Endothelial cell of umbilical vein (primary cell): ENCODE results near the gene KANK3.

Source experiments
- CTCF ChIP-seq, 2 donors: IDR thresholded peaks; 1 replicate in 1 of 2; 2 replicates in 1 of 2; pipeline ENCODE4 v1.5.1; 2011; ENCODE audit warnings: low read length in 2 of 2, mild to moderate bottlenecking in 2 of 2, moderate library complexity in 2 of 2, control low read depth in 1 of 2, inconsistent platforms in 1 of 2, low read depth in 1 of 2; ENCODE audit not compliant: insufficient read depth in 1 of 2; ENCODE audit errors: extremely low read depth in 1 of 2
- EZH2 ChIP-seq: IDR thresholded peaks from 2 replicates; pipeline ENCODE4 v1.6.1; 2012; ENCODE audit warnings: borderline replicate concordance, low read depth, mild to moderate bottlenecking, moderate library complexity, low read length, inconsistent platforms; ENCODE audit not compliant: severe bottlenecking
- GATA2 ChIP-seq: IDR thresholded peaks from 2 replicates; pipeline ENCODE4 v1.7.0; 2011; ENCODE audit warnings: low read depth, mild to moderate bottlenecking, moderate library complexity, mixed read lengths, low read length; ENCODE audit not compliant: insufficient read length, insufficient read depth
- MAX ChIP-seq: IDR thresholded peaks from 2 replicates; pipeline ENCODE4 v1.6.1; 2011; ENCODE audit not compliant: insufficient read depth, insufficient read length
- POLR2A ChIP-seq: IDR thresholded peaks from 2 replicates; pipeline ENCODE4 v1.6.1; 2012; ENCODE audit warnings: low read depth, mild to moderate bottlenecking, control low read depth, low read length
- POLR2AphosphoS5 ChIP-seq: IDR thresholded peaks from 2 replicates; pipeline ENCODE4 v1.6.1; 2012; ENCODE audit warnings: low read depth, mild to moderate bottlenecking, control low read depth, low read length, moderate library complexity; ENCODE audit not compliant: insufficient read depth

GRCh38 chr19:8363803-8364771 is 21.0 kb upstream of the KANK3 start, which contains the start of gene ANGPTL4:
- TF ChIP-seq POLR2A (peak; percentile 97), CTCF (IDR thresholded peaks at IDR 0.05; ENCODE audit: extremely low read depth in 1 of 2, insufficient read depth in 1 of 2, low read depth in 1 of 2, low read length in 2 of 2) (peak; percentile 25 to 42), MAX (no peak), GATA2 (no peak), POLR2AphosphoS5 (peak; percentile 72), EZH2 (no peak)
